ENCODE data around the gene ARHGAP45.
A peak's percentile ranks its signal among the peaks of the same experiment; 100 is the strongest.

Gene ARHGAP45

GRCh38 chr19:1132552-1133383 lies 65.8 kb downstream of the ARHGAP45 start:
- DNase-seq (ENCODE audit: low spot score), result peak; percentile 33

GRCh38 chr19:1133471-1133929 lies 66.5 kb downstream of the ARHGAP45 start:
- peak; percentile 90 for DNase-seq (ENCODE audit: low spot score)

DNA sequence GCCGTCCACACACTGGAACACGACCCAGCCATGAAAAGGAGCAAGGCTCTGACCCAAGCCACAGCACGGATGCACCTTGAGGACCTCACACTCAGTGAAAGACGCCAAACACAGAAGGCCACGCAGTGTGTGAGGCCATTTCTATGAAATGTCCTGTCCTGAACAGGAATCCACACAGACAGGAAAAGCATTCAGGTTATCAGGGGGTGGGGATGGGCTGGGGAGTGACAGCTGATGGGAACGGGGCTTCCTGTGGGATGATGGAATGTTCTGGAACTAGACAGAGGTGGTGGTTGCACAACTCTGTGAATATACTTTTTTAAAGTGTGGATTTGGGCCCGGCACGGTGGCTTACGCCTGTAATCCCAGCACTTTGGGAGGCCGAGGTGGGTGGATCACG lies 67.5 kb downstream of the ARHGAP45 start:
- no peak for DNase-seq (ENCODE audit: low spot score)

DNA sequence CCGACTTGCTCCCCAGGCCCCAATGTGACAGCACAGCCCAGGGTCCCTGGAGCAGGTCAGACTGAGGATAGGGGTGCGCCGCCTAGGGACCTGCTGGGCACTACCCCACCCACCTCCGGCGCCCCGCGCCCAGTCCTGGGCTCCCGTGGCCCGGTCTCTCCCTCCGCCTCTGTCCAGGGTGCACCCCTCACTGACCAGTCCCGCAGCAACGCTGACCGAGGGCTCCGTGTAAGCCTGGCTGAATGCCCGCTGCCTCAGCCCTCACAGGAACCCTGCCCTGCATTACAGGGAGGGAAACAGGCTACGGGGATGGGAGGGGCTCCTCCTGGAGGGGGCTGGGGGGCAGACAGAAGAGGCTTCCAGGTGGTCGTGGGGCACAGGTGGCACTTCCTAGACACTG lies 68.5 kb downstream of the ARHGAP45 start:
- DNase-seq (ENCODE audit: low spot score), result no peak

- no peak for DNase-seq (ENCODE audit: low spot score)
Observed at GRCh38 chr19:1136201-1136600, 69.2 kb downstream of the ARHGAP45 start.

Data from activated CD4-positive, alpha-beta T cell treated with anti-CD3 and anti-CD28 coated beads, Interleukin-2, Interleukin-4, amounts not matched to agents 100 ng/mL and 50 ng/mL, durations not matched to agents 16 hours and 8 hours (primary cell).